HEK293 (cell line): ENCODE data around the gene MSANTD2.

Experiments used
- CTCF ChIA-PET: fragments of 350-600 bp; formaldehyde crosslinking; extraction: SDS; loops from one replicate; lab custom pipeline; 2021; ENCODE audit warnings: antibody characterized with exemption; lab: Yijun Ruan, JAX
- POLR2A ChIA-PET: fragments of 300-600 bp; formaldehyde crosslinking; extraction: SDS; loops from one replicate; lab custom pipeline; 2020; ENCODE audit warnings: antibody characterized with exemption, inconsistent platforms; lab: Yijun Ruan, JAX
- H3K27ac ChIP-seq: fragments of 200-500 bp; sonication (Bioruptor generic); 2 replicates; pipeline ENCODE4 v1.5.1; 2014; ENCODE audit warnings: low read depth, low read length, control low read depth, inconsistent platforms; ENCODE audit errors: extremely low read depth
- H3K36me3 ChIP-seq, 2 experiments: fragments of 200-500 bp in 1 of 2; sonication (Bioruptor generic) in 1 of 2; 1 replicate in 1 of 2; 2 replicates in 1 of 2; pipeline ENCODE4 v1.5.1; 2014 to 2017; ENCODE audit warnings: inconsistent platforms in 2 of 2, low read length in 2 of 2; ENCODE audit not compliant: control insufficient read depth in 2 of 2, insufficient read depth in 1 of 2
- H3K4me1 ChIP-seq: fragments of 200-500 bp; sonication (Bioruptor generic); 2 replicates; pipeline ENCODE4 v1.5.1; 2014; ENCODE audit warnings: mild to moderate bottlenecking, low read length, inconsistent platforms; ENCODE audit not compliant: control insufficient read depth, insufficient read depth
- H3K4me3 ChIP-seq: 2 replicates; pipeline ENCODE4 v1.5.1; 2011; ENCODE audit warnings: low read depth, mild to moderate bottlenecking, control low read depth, low read length, moderate library complexity
- H3K9me3 ChIP-seq: fragments of 200-500 bp; sonication (Bioruptor generic); 2 replicates; pipeline ENCODE4 v1.5.1; 2014; ENCODE audit warnings: low read depth, low read length, inconsistent platforms; ENCODE audit not compliant: control insufficient read depth, insufficient read depth
- ATF2 ChIP-seq: fragments of 450-650 bp; formaldehyde crosslinking; IDR thresholded peaks from 2 replicates; pipeline ENCODE4 v1.5.1; 2016; ENCODE audit warnings: missing biosample characterization, missing genetic modification characterization, low read depth
- GLI2 ChIP-seq: fragments of 450-650 bp; formaldehyde crosslinking; IDR thresholded peaks from 2 replicates; pipeline ENCODE4; 2017; ENCODE audit warnings: missing biosample characterization, missing genetic modification characterization, low read depth, borderline replicate concordance
- HOXD13 ChIP-seq: sonication (generic); formaldehyde crosslinking; IDR thresholded peaks from 2 replicates; pipeline ENCODE4 v1.8.0; 2022; ENCODE audit warnings: missing genetic modification reagents, borderline replicate concordance
- SETDB1 ChIP-seq: IDR thresholded peaks from one replicate; pipeline ENCODE4 v1.6.1; 2017; ENCODE audit warnings: mild to moderate bottlenecking, low read length, moderate library complexity, mixed read lengths; ENCODE audit not compliant: insufficient read length
- TRIM28 ChIP-seq: IDR thresholded peaks from 2 replicates; pipeline ENCODE4 v1.6.1; 2011; ENCODE audit warnings: low read length, control low read depth, borderline replicate concordance
- ZBTB1 ChIP-seq: fragments of 450-650 bp; formaldehyde crosslinking; IDR thresholded peaks from 2 replicates; pipeline ENCODE4 v1.5.1; 2016; ENCODE audit warnings: missing biosample characterization, missing genetic modification characterization
- ZBTB49 ChIP-seq: fragments of 450-650 bp; formaldehyde crosslinking; IDR thresholded peaks from 2 replicates; pipeline ENCODE4 v1.5.1; 2016; ENCODE audit warnings: missing biosample characterization, missing genetic modification characterization, low read depth
- ZNF155 ChIP-seq: fragments of 450-650 bp; formaldehyde crosslinking; IDR thresholded peaks from 2 replicates; pipeline ENCODE4 v1.5.1; 2016; ENCODE audit warnings: missing biosample characterization, missing genetic modification characterization
- ZNF19 ChIP-seq: fragments of 450-650 bp; formaldehyde crosslinking; IDR thresholded peaks from 2 replicates; pipeline ENCODE4; 2016; ENCODE audit warnings: missing biosample characterization, missing genetic modification characterization, low read depth
- ZNF239 ChIP-seq: fragments of 450-650 bp; formaldehyde crosslinking; IDR thresholded peaks from 2 replicates; pipeline ENCODE4 v1.5.1; 2016; ENCODE audit warnings: missing biosample characterization, missing genetic modification characterization
- ZNF335 ChIP-seq: fragments of 450-650 bp; formaldehyde crosslinking; conservative IDR thresholded peaks from 2 replicates; pipeline ENCODE4 v1.5.1; 2016; ENCODE audit warnings: missing biosample characterization, missing genetic modification characterization
- ZNF558 ChIP-seq: fragments of 450-650 bp; formaldehyde crosslinking; IDR thresholded peaks from 2 replicates; pipeline ENCODE4 v1.5.1; 2016; ENCODE audit warnings: missing biosample characterization, missing genetic modification characterization
- ZNF561 ChIP-seq: fragments of 450-650 bp; IDR thresholded peaks from 2 replicates; pipeline ENCODE4 v1.5.1; 2018; ENCODE audit warnings: missing biosample characterization, missing genetic modification characterization, borderline replicate concordance
- ZNF626 ChIP-seq: fragments of 450-650 bp; sonication (Bioruptor Pico); formaldehyde crosslinking; IDR thresholded peaks from 2 replicates; pipeline ENCODE4 v1.5.1; 2018; ENCODE audit warnings: missing biosample characterization, missing genetic modification characterization, inconsistent platforms
- ZNF701 ChIP-seq: fragments of 450-650 bp; formaldehyde crosslinking; IDR thresholded peaks from 2 replicates; pipeline ENCODE4 v1.5.1; 2016; ENCODE audit warnings: missing biosample characterization, missing genetic modification characterization
- ZNF704 ChIP-seq: fragments of 450-650 bp; formaldehyde crosslinking; IDR thresholded peaks from 2 replicates; pipeline ENCODE4 v1.5.1; 2016; ENCODE audit warnings: missing biosample characterization, missing genetic modification characterization

Gene MSANTD2

GRCh38 chr11:124801636-124802312 lies 1.6 kb upstream of the MSANTD2 start:
- peak; percentile 76 for TF ChIP-seq ATF2 (tag by site-specific recombination)
- TF ChIP-seq ZNF155 (tag by site-specific recombination): no peak
- TF ChIP-seq, all 188 proteins: peak for 1
- POLR2A ChIA-PET: interaction anchor here (1.7 to 2.3 kb wide), 4 partner anchors 12 to 55 kb away, joined by 4 to 14 read pairs (median 10); no protein-coding TSS in a partner anchor
- Histone ChIP-seq H3K4me3 (no peak overlapping the region), H3K27ac (no peak overlapping the region), H3K4me1 (no peaks in the 10 kb centered on the region), H3K36me3 (no peaks in the 10 kb centered on the region), H3K9me3 (no peaks in the 10 kb centered on the region)
- CTCF ChIA-PET: interaction anchor here (0.7 to 2.7 kb wide), 7 partner anchors 12 to 730 kb away, joined by 3 to 16 read pairs (median 5); no protein-coding TSS in a partner anchor

GRCh38 chr11:124801014-124801413 lies 808 bp upstream of the MSANTD2 start:
- H3K4me1 ChIP-seq: no peaks in the 10 kb centered on the region
- peak overlapping the region; percentile 92; the same call in 1 of the 2 replicates for H3K27ac ChIP-seq
- ChIA-PET CTCF (interaction anchor here (0.6 to 2.7 kb wide), 8 partner anchors 13 to 248 kb away, joined by 3 to 16 read pairs (median 5); no protein-coding TSS in a partner anchor), POLR2A (interaction anchor here (1.3 to 2.3 kb wide), 6 partner anchors 13 to 128 kb away, joined by 4 to 14 read pairs (median 10); partner anchors contain the start of genes SIAE and SPA17)
- H3K9me3 ChIP-seq: no peaks in the 10 kb centered on the region
- peak overlapping the region; percentile 88 for H3K4me3 ChIP-seq
- TF ChIP-seq ZNF626 (tag by site-specific recombination) (no peak), ZNF558 (tag by site-specific recombination) (no peak), TRIM28 (no peak), ZNF704 (tag by site-specific recombination) (no peak), ZBTB1 (no peak), ZBTB49 (tag by site-specific recombination) (no peak), HOXD13 (CRISPR knock-in tag) (no peak), GLI2 (tag by site-specific recombination) (no peak), ZNF561 (tag by site-specific recombination) (no peak), SETDB1 (no peak), ZNF701 (tag by site-specific recombination) (no peak), ZNF19 (tag by site-specific recombination) (no peak), ZNF239 (tag by site-specific recombination) (no peak), ZNF335 (tag by site-specific recombination) (no peak)
- H3K36me3 ChIP-seq: no peaks in the 10 kb centered on the region
